GM19372 (cell line): ENCODE results near the gene ETHE1.

Experiments
- ATAC-seq: cut with Tn5 transposase; IDR thresholded peaks from one replicate; pipeline ENCODE4 v1.9.1; 2021; ENCODE audit warnings: mild to moderate bottlenecking, low read depth, moderate library complexity; ENCODE audit not compliant: unreplicated experiment

ETHE1 gene

DNA sequence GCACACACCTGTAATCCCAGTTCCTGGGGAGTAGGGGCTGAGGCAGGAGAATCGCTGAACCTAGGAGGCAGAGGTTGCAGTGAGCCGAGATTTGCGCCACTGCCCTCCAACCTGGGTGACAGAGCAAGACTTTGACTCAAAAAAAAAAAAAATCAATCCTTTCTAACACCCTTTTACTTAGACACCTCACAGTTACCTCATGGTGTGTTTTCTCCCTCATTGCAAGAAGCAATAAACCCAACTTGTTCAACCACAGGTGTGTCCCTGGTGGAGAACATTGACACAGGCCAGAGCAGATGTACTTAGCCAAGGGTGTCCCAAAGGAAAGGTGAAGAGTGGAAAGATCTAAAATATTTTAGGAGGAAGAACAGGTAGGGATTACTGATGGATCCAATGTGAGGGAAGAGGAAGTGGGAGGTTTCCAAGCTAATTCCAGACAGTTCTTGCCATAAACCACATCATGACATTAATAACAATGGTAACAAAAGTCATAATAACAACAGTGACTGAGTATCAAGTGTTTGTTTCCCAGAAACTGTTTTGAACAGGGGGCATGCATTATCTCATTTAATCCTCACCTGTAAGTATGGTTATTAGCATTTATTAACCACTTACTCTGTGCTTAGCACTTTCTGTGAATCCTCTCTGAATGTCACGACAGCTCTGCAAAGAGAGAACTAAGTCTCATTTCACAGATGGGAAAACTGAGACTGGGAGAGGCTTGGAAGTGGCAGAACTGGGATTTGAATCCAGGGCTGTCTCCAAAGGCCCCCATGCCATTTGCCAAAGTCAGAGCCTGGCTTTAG lies 58.4 kb downstream of the ETHE1 start:
- no peak for ATAC-seq

DNA sequence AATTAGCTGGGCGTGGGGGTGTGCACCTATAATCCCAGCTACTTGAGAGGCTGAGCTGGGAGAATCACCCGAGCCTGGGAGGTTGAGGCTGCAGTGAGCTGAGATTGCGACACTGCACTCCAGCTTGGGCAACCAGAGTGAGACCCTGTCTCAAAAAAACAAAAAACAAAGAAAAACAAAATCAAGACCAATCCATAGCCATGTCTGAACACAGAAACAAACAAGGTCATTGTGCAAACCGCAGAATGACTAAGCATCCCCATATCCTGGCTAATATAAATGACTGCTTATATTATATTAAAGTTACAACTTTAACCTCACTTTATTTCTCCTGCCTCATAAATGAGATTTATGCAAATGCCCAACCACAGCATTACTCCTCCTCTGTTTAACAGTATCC lies 59.3 kb downstream of the ETHE1 start:
- no peak for ATAC-seq

- ATAC-seq, result no peak
Measured at GRCh38 chr19:43467276-43467675, 59.7 kb downstream of the ETHE1 start.

DNA sequence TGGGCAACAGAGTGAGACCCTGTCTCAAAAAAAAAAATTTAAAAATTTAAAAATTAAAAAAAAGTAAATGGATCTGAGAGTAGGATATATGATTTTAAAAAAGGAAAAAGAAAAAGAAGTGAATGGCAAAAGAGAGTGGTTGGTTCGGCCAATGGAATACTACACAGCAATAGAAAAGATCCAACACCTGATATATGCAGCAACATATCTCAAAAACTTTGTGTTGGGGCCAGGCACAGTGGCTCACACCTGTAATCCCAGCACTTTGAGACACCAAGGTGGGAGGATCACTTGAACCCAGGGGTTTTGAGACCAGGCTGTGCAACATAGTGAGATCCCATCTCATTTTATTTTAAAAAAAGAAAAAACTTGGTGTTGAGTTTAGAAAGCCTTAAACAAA lies 60.2 kb downstream of the ETHE1 start:
- no peak for ATAC-seq

- ATAC-seq, result no peak
Measured at GRCh38 chr19:43465468-43466120, 61.4 kb downstream of the ETHE1 start, which contains the start of gene LYPD3. Gene LYPD3 (minus strand): TSS chr19:43465608. CDS start chr19:43465571, 37 bp downstream.

DNA sequence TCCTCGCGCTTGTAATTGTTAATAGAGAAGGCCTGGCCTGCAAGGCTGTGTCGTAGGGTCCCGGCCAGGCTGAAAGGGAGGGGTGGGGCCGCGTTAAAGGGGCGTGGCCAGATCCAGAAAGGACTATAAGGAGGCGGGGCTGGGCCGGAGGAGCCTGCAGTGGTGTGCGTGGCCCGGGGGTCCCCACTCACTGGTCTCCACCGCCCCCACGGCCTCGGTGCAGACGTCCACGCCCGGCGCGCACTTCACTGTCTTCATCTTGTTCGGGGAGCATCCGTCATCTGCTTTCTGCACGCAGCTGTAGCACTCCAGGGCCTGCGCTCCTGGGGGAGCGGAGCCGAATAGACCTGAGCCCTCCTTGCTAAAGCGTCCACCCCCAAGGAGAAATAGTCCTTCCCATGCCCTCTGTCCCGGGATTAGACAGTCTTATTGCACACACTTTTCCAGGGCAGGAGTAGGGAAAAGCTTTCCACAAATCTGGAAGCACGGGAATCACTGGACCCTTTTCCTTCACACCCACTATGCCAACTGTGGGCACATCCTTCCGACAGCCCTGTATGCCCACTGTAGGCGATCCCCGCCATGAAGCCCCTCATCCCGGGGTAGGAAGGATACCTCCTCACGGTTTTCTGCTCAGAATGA lies 62.7 kb downstream of the ETHE1 start:
- ATAC-seq, result peak; percentile 31

DNA sequence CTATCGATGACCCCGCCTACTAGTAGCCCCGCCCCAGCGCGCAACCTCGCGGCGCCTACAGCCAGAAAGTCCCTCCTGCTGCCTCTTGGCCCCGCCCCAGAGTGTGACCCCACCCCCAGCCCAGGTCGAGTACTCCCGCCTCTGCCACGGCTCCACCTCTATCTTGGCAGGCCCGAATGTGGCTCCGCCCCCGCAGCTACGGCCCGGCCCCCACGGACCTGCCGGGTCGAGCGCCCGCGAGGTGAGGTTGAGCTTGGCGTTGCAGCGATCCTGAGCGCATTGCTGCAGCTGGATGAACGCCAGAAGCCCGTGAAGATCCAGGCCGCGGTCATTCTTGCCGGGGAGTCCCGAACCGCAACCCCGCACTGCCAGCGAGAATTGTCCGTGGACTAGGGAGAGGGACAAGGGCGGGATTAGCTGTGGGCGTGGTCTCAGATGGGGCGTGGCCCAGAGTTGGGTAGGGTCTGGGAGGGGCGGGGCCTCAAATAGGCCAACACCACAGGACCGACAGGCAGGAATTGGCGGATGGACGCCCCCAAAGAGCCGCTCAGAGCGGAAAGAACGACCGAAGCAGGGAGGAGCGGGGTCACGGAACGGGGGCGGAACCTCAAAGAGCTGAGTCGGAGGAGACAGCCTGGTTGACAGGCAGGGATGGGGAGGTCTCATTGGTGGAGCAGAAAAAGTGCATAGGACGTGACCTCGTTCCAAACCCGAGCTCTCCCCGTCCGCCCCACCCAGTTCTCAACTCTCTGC lies 63.4 kb downstream of the ETHE1 start:
- ATAC-seq, result peak; percentile 77

DNA sequence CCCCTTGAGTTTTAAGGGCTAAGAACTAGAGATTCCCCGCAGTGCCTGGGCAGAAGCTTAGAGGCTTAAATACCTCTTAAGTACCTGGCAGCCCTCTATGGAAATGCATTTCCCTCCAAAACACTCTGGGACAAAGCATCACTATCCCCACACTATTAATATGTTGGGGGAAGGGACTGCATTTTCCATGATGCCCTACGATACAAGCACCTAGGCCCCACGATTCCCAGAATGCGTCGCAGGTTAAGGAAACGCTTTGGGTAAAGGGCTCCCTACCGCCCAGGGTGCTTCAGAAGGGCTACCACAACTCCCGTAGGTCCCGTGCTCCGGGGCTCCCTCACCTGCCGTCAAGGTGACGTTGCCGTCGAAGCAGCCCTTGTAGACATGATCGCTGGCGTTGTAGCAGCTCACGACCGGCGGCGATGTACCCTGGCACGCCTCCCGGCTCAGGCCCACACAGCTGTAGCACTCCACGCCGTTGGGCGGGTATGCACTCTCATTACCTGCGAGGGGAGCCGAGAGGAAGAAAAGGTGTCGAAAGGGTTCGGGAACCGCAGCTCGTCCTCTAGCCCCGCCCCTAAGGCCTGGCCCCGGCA lies 64.1 kb downstream of the ETHE1 start:
- ATAC-seq, result no peak

DNA sequence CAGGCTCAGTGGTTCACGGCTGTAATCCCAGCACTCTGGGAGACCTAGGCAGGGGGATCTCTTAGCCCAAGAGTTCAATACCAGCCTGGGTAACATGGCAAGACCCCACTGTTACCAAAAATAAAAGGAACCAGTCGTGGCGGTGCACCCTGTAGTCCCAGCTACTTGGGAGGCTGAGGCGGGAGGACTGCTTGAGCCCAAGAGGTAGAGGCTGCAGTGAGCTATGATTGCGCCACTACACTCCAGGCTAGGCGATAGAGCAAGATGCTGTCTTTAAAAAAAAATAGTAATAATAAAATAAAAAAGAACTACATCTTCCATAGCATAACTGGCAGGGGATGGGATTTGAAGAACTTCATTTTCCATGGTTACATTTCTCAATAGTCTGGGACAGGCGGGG lies 64.6 kb downstream of the ETHE1 start:
- no peak for ATAC-seq

GRCh38 chr19:43461303-43461702 lies 65.7 kb downstream of the ETHE1 start:
- no peak for ATAC-seq

GRCh38 chr19:43460362-43461016 lies 66.5 kb downstream of the ETHE1 start:
- ATAC-seq, result no peak

DNA sequence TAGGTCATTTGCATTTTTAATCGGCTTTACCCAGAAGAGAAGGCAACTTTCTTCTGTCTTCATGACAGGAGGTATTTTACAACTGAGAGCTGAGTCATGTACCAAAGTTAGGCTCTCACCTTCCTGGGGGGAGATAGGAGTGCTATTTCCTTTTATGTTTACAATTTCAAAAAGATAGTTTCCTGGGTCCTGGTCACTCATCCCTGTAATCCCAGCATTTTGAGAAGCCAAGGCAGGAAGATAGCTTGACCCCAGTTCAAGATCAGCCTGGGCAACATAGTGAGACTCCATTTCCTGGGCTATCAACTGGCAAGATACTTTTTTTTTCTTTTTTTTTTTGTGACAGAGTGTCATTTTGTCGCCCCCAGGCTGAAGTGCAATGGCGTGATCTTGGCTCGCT lies 69.2 kb downstream of the ETHE1 start:
- ATAC-seq, result no peak
